ENCODE data around the gene SPO11.

SPO11 gene

DNA sequence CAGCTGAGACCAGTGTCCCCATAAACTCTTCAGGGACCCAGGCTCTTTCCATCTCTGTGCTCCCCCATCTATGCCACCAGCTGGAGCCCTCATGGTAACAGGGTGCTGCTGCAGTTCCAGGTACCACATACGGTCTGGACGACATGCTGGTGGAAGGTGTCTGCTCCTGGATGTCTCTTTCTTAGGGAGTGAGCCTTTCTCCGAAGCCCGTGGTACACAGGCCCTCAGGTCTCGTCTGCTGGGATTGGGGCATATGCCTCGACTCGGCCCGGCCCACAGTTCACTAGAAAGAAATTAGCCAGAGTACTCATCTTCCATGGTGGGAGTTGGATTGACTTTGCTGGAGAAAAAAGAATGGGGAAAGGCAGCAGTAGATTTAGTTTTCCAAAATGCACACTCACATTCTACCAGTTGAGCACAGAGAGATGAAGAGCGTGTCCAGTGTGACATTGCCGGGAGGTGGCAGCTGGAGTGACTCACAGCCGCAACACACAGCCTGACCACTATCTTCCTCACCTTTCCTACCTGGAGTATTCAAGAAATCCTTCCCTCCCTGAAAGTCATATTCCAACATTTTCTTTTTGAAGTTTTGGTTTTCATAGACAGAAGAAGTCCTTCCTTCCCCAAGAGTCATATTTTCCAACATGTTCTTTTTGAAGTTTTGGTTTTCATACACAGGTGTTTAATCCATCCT is 18.6 kb upstream of the SPO11 start:
- DNase-seq (ENCODE audit: low read depth), result no peak

DNA sequence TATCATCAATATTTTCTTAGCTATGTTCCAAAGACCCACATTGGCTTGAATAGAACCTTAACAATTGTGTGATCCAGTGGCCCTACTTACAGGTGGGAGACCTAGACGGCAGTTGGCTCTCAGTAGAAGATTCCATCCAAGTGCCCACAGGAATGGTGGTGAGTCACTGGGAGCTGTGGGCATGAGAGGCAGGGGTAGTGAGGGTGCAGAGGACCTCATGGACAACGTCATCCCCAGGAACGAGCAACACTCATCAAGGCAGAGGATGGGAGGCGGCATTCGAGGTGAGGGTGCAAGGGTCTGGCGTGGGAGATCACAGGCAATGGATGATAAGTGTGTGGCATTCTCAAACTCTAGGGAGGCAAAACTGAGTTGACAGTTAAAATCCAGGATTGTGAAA is 17.5 kb upstream of the SPO11 start:
- DNase-seq (ENCODE audit: low read depth), result no peak

DNA sequence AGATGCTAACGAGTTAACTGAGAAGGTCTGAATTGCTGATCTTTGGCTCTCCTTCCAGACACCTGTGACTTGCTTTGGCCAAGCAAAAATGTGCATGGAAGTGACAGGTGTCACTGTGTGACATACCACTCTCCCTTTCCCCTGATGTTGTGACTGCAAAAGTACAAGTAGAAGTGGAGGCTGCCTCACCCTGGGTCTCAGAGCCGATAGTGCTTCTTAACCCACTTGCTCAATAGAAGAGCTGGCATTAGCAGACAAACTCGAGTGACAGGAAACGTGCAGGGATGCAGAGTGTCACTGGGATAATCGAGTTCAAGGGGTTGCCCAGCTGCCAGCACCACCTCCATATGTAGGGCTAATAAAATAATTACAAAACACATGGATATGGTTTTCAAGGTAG is 16.4 kb upstream of the SPO11 start:
- DNase-seq (ENCODE audit: low read depth), result no peak

DNA sequence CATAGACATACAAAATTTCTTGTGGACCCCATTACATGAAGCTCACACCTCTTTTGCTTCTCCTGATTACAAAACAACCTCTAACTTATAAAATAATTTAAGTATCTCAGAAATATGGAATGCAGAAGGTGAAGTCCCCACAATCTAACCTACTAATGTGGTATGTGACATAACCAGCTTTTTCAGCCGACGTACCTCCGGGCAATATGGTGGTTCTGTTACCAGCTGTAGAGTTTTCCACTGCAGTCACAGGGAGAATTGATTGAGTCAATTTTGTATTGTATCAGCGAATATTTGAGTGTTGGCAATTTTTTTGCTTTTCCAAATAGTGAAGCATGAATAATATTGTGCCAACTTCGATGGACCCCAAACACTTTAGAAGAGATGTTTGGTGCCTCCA is 15.7 kb upstream of the SPO11 start:
- no peak for DNase-seq (ENCODE audit: low read depth)

DNA sequence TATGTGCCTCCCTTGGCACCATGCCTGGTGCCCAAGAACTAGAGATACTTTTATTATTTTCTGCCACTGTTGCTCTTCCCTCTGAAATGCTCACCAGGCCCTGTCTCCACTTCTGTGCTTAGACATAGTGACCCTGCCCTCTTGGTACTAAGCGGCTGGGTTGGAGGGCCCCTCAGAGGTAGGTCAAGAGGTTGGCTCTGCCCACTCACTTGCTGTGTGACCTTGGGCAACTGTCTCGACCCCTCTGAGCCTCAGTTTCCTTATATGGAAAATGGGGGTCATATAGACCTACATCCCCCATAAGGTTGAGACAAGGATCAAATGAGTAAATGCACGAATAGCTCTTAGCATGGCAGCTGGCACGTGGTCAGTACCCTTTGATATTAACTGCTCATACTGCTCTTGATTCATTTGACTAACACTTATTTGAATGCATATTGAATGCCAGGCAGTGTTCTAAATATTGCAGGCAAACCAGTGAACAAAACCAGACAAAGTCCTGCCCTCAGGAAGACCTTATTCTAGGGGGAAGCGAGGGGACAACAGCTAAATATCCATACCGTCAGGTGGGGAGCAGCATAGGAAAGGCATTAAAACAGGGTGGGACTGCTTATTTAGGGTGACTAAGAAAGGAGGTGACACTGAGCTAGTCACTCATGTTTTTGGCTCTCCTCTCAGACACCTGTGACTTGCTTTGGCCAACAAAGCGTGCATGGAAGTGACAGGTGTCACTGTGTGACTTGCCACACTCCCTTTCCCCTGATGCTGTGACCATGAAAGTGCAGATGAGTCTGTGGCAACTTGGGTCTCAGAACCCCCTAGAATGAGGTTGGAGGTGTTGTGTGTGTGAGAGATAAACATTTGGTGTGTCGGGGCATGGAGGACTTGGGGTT is 14.3 kb upstream of the SPO11 start:
- no peak for DNase-seq (ENCODE audit: low read depth)

DNA sequence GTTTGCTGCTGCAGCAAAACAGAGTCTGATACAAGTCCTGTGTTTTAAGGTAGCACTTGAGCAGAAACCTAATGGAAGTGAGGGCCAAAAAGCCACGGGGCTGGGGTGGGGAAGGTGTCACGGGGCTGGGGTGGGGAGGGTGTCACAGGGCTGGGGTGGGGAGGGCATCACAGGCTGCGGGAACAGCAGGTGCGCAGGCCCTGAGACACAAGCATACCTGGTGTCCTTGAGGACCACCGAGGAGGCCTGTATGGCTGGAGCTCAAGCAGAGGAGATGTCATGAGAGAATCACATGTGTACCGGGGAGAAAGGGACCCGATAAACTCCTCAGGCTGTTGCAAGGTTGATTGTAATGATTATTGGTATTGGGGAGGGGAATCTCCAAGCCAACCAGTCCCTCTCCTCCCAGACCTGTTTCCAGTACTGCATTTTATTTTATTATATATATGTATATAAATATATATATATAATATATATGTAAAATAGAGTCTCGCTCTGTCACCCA is 13.6 kb upstream of the SPO11 start:
- DNase-seq (ENCODE audit: low read depth), result no peak

DNA sequence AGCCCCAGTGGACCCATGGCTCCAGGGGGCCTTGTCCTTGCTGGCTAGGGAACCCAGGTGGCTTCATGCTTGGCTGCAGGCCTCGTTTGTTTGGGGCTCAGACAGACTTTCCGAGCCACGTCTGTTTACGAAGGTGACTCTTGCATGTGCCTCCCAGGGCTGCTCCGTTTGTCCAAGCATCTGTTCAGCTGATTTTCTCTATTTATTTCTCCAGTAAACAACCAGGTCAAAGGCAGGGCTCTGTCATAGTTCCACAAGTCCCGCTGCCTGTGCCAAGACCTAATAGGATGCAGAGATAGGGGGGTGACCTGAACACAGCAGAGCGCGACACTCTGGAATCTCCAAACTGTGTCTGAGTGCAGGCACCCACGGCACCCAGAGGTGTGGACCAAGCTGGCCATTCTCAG is 12.8 kb upstream of the SPO11 start:
- DNase-seq (ENCODE audit: low read depth), result no peak

DNA sequence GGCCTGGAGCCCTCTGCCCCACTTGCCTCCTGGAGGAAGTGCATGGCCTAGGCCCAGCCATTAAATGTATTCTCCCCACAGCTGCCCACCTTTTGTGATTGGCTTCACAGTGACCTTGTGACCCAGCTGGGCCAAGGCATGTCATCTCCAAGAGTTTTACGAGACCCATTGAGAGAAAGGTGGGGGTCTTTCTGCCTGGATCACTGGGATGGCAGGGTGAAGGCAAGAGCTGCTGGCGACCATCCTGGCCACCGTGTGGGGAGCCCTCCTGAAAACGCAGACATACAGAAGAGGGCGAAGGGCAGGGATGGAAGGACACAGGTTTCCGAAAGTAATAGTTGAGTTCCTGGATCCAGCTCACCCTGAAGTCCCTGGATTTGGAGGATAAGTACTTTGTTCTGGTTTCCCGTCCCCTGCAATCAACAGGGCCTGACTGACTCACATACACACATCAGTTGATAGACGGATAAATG is 12.3 kb upstream of the SPO11 start:
- DNase-seq (ENCODE audit: low read depth), result no peak

DNA sequence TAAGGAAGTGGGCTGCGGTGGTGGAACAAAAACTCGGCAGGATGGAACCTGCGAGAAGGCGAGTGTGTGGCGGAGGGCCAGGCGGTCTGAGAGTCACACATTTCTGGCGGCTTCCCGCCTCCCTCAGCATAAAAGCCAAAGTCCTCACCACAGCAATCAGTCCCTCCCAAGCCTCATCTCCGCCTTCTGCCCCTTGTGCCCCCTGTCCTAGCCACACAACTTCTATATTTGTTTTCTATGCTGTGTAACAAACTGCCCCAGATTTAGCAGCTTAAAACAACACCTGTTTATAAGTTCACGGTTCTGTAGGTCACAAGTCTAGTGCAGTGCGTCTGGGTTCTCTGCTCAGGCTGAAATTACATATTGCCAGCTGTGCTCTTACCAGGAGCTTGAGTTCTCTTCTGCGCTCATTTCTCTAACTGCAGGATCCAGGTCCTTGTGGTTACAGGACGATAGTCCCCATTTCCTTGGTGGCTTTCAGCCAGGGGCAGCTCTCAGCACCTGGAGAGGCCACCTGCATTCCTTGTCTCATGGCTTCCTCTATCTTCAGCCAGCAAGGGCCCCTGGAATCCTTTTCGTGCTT is 11.7 kb upstream of the SPO11 start:
- DNase-seq (ENCODE audit: low read depth), result no peak

DNA sequence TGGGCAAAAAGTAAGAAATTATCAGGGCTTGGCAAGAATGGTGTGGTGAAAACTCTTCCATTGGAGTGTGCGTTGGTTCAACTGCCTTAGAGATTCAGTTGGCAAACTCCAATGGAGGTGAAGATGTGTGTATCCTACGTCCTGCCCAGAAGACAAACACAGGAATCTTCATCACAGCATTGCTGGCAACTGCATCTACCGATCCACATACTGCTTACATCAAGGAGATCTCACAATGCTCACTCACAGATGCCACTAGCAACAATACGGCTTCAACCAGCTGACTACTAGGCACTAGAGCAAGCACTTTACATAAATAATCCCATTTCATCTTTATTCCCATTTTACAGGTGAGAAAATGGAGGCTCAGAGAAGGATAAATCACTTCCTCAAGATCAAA is 10.0 kb upstream of the SPO11 start:
- no peak for DNase-seq (ENCODE audit: low read depth)

DNA sequence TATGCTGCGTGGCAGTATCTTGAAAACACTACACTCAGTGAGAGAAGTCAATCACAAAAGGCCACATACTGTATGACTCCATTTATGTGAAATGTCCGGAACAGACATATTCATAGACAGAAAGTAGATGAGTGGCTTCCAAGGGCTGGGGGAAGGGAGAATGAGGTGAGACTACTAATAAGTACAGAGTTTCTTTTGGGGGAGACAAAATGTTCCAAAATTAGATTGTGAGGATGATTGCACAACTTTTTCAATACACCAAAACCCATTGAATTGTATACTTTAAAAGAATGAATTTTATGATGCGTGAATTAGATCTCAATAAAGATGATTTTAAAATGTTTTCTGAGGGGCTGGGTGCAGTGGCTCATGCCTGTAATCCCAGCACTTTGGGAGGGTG is 9.2 kb upstream of the SPO11 start:
- no peak for DNase-seq (ENCODE audit: low read depth)

DNA sequence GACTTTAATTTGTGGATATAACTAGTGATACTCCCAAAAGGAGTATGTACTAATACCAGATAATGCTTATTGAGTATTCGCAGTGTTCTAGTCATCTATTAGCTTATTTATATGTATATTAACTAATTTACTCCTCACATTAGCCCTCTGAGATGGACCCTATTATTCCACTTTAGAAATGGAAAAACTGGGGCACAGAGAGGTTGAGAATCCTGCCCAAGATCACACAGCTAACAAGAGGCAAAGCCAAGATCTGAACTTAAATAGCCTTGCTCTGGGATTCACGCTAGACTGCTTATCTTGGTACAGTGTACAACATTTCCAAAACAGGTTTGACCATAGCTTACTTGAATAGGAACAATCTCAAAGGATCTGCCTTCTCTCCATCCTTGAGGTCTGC is 8.5 kb upstream of the SPO11 start:
- no peak for DNase-seq (ENCODE audit: low read depth)

DNA sequence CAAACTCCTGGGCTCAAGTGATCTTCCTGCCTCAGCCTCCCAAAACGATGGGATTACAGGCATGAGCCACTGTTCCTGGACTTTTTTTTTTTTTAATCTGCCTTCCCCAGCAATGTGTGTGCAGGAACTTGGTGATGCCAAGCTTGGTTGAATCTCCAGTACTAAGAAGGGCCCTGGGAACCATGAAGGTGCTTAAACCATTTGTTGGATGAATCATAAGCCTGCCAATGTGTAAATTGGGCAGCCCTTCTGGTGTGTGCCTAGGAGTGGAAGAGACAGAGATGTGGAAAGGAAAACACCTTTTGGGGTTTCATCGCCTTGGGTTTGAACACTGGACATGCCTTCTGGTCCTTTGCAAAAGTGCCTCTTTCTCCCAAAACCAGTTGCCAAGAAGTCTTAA is 7.1 kb upstream of the SPO11 start:
- no peak for DNase-seq (ENCODE audit: low read depth)

DNA sequence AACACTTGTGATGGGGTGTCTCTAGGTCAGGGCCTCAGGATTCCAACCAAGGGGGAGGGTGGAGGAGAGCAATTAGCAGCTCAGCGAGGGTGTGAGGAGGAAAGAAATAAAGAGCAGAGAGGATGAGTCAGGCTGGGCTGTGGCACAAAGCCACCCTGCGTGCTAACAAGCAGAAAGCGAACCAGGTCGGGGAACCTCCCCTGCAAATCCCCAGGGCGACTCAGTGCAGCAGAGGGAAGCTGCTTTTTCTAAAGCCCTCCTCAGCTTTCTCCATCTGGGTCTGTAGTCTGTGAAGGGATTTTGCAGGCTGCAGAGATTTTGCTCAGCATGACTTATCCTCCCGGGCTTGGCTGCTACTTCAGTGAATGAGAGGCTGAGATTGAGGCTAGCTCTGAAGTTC is 6.6 kb upstream of the SPO11 start:
- peak; percentile 21 for DNase-seq (ENCODE audit: low read depth)

DNA sequence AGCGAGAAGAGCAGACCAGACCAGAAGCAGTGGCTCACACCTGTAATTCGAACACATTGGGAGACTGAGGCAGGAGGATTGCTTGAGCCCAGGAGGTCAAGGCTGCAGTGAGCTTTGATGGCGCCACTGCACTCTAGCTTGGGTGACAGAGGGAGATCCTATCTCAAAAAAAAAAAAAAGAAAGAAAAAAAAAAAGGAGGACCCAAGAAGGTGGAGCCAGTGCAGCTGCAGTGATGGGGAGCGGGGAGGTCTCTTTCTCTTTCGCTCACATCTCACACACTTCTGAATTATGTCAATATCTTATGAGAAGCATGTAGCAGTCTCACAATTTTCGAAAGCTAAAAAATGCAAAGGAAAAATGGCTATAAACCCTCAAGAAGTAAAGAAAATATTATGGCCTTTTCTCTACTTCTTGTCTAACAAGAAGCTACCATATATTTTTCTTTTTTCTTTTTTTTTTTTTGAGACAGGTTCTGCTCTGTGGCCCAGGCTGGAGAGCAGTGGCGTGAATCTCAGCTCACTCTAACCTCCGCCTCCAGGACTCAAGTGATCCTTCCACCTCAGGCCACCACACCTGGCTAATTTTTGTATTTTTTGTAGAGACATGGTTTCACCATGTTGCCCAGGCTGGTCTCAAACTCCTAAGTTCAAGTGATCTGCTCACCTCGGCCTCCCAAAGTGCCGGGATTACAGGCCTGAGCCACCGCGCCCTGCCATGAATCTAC is 3.8 kb upstream of the SPO11 start:
- DNase-seq (ENCODE audit: low read depth), result no peak

DNA sequence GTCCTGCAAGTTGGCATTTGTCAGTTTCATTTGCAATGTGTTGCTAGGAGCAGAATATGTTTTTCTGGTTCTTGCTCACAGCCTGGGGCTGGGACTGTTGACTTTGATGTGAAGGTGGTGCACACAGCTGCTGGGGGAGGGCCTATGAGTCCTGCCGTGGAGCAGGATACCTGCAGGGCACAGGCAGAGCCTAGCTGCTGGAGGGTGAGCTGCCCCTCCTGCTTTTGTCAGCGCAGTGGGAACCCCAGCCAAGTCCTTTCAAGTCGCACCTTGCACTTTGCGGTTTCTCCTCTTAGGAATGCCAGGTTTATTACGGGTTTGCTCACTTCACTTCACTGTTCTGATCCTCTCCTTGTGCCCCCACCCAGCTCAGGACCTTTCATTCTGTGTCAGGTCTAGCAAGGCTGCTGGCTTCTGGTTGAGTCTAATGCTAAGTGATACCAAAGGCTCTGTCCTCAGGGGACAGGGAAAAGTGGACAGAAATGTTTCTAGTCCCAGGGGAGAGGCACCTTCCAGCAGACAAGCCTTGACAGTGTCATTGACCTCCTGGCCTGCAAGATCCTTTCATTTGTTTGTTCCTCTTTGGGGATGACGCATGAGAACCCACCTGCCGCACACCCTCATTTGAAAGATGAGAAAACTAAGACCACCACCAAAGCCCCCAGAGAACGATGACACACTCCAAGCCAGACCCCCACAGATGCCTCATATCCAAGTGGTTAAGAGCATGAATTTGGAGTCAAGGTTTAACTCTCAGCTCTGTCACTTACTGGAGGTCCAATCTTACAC is 2.7 kb upstream of the SPO11 start:
- DNase-seq (ENCODE audit: low read depth), result no peak

DNA sequence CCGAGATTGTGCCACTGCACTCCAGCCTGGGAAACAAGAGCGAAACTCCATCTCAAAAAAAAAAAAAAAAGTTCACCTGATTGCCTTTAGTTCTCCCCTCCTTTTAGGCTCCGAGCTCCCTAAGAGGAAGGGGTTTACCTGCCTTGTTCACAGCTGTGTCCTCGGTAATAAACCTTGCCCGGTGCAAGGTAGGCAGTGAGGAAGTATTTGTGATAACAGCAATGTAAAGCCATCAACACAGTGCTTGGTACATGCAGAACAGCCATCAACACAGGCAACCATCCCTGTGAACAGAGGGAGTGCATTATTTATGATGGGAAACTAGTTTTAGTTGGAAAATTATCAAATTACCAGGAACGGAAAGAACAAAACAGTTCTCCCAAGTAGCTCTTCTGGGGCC is 1.8 kb upstream of the SPO11 start:
- DNase-seq (ENCODE audit: low read depth), result no peak

DNA sequence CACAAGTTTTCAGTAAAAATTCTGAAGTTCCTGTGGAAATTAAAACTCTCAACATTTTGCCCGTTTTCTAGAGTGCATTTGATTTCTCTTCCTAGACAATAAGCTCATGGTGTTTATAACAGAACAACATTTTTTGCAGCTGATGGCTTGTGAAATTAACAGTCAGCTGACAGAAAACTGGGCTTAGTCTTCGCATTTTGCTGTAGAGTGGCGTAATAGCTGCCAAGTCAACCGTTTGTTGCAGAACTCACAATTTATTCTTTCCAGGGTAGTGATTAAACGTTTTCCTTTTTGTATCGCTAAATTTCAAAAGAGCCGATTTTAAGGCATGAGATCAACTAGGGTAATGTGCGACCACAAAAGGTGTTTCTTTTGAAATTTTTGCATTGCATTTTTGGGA is 1.4 kb downstream of the SPO11 start:
- no peak for DNase-seq (ENCODE audit: low read depth)

DNA sequence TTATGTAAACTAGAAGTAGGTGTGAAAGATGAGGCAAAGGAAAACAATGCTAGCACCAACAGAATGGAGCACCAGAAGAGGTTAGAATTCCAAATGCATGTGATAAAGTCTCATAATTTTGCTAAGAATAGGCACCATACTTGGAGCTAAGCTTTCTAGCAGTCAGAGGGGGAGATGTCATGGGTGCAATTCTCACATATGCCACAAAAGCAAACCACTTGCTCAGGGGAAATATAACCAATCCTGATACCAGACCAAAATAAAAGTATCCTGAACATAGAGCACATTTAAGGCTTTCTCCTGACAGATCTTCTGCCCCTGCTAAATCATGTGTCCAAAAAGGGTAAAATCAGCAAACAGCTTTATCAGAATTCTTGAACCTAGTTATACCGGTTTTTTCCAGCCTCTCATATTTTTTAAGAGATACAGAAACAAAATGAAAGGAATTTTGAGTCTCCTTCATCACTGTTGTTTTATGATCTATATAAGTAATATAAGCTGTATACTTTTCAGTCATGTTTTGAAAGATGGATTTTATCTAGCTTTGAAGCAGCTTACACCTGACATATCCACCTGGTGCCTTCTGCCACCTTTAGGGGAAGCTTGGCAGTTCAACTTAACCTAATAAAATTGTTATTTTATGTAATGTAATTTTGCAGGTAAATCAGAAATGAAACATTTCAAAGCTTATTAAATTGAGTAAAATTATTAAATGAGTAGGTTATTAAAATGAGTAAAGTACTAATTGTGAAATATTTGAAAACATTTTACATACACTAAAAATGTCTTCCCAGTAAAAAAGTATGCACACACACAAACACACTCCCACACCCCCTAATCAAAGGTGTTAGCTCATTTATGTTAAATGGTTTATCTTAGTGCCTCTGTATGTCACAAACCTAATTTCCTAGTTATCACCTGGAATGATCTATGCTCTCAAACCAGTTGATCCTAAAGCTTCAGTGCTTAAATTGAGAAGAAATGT is 2.8 kb downstream of the SPO11 start:
- DNase-seq (ENCODE audit: low read depth), result no peak

DNA sequence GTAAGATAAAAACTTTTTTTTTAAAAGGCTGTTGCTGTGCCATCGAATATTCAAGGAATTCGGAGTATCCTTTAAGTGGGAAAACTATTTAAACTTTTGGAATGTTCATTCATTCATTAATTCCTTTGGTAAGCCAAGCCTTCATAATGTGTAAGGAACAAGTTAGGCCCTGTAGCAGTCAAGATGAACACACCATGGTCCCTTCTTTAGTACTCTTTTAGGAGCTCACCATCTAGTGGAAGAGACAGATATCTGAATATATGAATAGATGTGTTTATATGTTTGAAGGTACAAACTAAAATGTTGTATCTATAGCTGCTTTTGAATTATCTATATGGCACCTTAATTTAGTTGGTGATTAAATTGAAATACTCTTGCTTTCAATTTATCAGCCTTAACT is 5.8 kb downstream of the SPO11 start:
- DNase-seq (ENCODE audit: low read depth), result peak; percentile 49
